ENCODE data around the gene LIN9.

Gene LIN9

DNA sequence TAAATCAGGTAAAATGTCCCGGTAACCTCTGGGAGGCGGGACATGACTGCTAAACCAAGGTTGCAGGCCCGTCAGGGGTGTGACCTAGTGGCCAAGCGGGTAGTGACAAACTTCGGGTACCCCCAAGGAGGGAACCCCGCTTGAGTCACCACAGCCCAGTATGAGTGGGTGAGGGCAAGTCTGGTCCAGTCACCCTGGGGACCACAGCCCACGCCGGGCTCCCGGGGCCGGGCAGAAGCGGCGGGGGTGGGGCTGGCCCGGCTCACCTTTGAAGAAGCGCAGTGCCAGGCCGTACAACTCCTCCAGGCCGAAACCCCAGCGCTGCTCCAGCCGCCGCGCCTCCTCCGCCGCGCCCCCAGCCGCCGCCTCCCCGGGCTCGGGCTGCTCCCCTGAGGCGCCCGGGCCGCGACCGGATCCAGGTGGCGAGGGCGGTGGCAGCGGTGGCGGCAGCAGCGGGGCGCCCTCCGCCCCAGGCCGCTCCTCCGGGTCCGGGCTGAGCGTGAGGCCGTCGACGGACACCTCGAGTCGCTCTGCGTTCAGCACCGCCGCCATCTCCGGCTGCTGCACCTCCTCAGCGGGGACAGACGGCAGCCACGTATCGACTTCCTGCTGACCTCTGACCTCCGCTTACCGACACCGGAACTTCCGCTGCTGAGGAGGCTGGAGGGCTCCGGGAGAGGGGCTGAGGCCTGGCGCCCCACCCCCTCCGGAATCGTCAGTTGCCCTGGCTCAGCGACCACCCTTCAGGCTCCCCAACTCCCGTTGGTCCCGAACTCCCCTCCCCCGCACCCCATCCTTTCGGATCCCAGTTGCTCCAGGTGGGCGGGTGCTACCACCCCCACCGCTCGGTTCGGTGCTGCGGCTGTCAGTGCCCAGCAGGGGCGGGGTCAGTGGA is 122.6 kb downstream of the LIN9 start, which contains the start of gene ACBD3:
TSS of gene ACBD3 (minus strand) at position 618 of the 895 bp plus-strand sequence. CDS start at position 552, 66 bp downstream.
- H3K9me3 ChIP-seq (ENCODE audit: insufficient read depth, low read length), result no peaks in the 10 kb centered on the region
- peak within 1 kb of the TSS; percentile 99 for H3K9ac ChIP-seq (ENCODE audit: insufficient read length, low read depth)
- H3K36me3 ChIP-seq (ENCODE audit: insufficient read depth, insufficient read length, low read length), result peaks cover 24% of the 10 kb centered on the region
- DNase-seq (ENCODE audit: low read depth, low spot score), result peak; percentile 85
- peaks cover 3% of the 10 kb centered on the region for H3K4me1 ChIP-seq (ENCODE audit: insufficient read depth, insufficient read length)
- H3K27me3 ChIP-seq (ENCODE audit: insufficient read depth, insufficient read length), result no peaks in the 10 kb centered on the region
- H3K4me3 ChIP-seq (ENCODE audit: insufficient read length, low read depth), result peak within 1 kb of the TSS; percentile 95
- no peak for TF ChIP-seq SUZ12 (IDR thresholded peaks at IDR 0.05; ENCODE audit: extremely low read depth, insufficient read depth, insufficient read length)
- peak; percentile 60 for TF ChIP-seq YY1 (IDR thresholded peaks at IDR 0.05; ENCODE audit: insufficient read depth, insufficient read length)
- TF ChIP-seq ZNF274 (IDR thresholded peaks at IDR 0.05; ENCODE audit: low read depth, low read length), result no peak

GRCh38 chr1:226185141-226186036 is 123.6 kb downstream of the LIN9 start:
- Histone ChIP-seq H3K4me1 (ENCODE audit: insufficient read depth, insufficient read length) (peaks cover 3% of the 10 kb centered on the region), H3K9me3 (ENCODE audit: insufficient read depth, low read length) (no peaks in the 10 kb centered on the region), H3K27me3 (ENCODE audit: insufficient read depth, insufficient read length) (no peaks in the 10 kb centered on the region), H3K4me3 (ENCODE audit: insufficient read length, low read depth) (peak overlapping the region; percentile 95), H3K36me3 (ENCODE audit: insufficient read depth, insufficient read length, low read length) (peaks cover 33% of the 10 kb centered on the region), H3K9ac (ENCODE audit: insufficient read length, low read depth) (peak overlapping the region; percentile 99)
- DNase-seq (ENCODE audit: low read depth, low spot score), result no peak
- TF ChIP-seq SUZ12 (IDR thresholded peaks at IDR 0.05; ENCODE audit: extremely low read depth, insufficient read depth, insufficient read length) (no peak), YY1 (IDR thresholded peaks at IDR 0.05; ENCODE audit: insufficient read depth, insufficient read length) (no peak), ZNF274 (IDR thresholded peaks at IDR 0.05; ENCODE audit: low read depth, low read length) (no peak)

DNA sequence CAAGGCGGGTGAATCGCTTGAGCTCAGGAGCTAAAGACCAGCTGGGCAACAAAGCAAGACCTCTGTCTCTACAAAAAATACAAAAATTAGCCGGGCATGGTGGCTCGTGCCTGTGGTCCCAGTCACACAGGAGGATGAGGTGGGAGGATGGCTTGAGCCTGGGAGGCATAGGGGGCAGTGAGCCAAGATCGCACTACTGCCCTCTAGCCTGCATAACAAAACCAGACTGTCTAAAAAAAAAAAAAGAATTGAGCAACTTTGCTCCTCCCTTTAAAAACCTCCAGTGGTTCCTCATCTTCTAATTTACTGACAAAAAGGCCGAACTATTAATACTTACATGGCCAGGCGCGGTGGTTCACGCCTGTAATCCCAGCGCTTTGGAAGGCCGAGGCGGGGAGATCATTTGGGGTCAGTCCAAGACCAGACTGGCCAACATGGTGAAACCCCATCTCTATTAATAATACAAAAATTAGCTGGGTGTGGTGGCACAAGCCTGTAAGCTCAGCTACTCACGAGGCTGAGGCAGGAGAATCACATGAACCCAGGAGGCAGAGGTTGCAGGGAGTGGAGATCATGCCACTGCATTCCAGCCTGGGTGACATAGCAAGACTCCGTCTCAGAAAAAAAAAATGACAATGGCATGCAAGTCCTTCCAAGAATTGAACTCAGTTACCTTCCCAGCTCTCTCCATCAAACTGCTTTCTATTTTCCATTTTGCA is 126.8 kb downstream of the LIN9 start:
- no peak for TF ChIP-seq YY1 (IDR thresholded peaks at IDR 0.05; ENCODE audit: insufficient read depth, insufficient read length)
- TF ChIP-seq ZNF274 (IDR thresholded peaks at IDR 0.05; ENCODE audit: low read depth, low read length), result no peak
- no peak for TF ChIP-seq SUZ12 (IDR thresholded peaks at IDR 0.05; ENCODE audit: extremely low read depth, insufficient read depth, insufficient read length)
- H3K4me3 ChIP-seq (ENCODE audit: insufficient read length, low read depth), result no peak overlapping the region
- no peaks in the 10 kb centered on the region for H3K9me3 ChIP-seq (ENCODE audit: insufficient read depth, low read length)
- H3K9ac ChIP-seq (ENCODE audit: insufficient read length, low read depth), result peak overlapping the region; percentile 36
- peaks cover 3% of the 10 kb centered on the region for H3K4me1 ChIP-seq (ENCODE audit: insufficient read depth, insufficient read length)
- H3K27me3 ChIP-seq (ENCODE audit: insufficient read depth, insufficient read length), result no peaks in the 10 kb centered on the region
- no peak for DNase-seq (ENCODE audit: low read depth, low spot score)
- H3K36me3 ChIP-seq (ENCODE audit: insufficient read depth, insufficient read length, low read length), result peaks cover 48% of the 10 kb centered on the region

All from NT2/D1 (cell line).